Colon (tissue), 2 donors: ENCODE measurements around the gene RALGPS1.

ENCODE experiments used
- FAIRE-seq: peaks from 2 replicates; lab custom pipeline; 2012; peaks lifted over from hg19 to GRCh38; lab: Jason Lieb, UNC
- donor health status: control.
- donor health status: control.

Gene RALGPS1

GRCh38 chr9:127209220-127209619 is 294.6 kb downstream of the RALGPS1 start:
- FAIRE-seq = no peak

DNA sequence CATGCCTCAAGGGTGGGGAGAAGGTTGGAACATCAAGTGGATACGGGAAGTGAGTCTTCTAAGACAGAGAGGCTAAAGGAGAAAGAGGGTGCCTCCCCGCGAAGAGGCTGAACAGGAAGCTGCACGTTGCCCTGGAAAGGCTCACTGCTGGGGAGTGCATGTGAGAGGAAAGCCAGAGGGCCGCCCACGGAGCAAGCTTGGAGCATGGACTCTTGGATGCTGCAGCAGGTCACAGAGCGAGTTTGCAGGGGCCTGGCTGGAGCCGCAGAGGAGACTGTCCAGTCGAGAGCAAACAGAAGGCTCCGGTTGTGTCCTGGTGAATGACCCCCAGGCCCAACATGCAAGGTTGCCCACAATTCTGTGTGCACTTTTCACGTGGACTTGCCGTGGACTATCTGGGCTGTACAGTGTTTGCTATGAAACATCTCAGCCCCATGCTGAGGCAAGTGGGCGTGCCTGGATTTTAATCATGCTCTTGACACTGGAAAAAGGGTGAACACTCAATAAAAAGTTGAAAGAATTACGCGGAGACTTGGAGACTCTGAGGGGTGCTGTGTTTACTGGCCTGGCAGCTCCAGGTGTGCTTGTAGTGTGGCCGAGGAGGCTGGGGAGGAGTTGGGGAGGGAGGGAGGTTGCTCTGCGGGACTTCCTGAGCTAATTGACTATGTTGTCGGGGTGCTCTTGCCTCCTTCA is 295.5 kb downstream of the RALGPS1 start:
- no peak for FAIRE-seq

- FAIRE-seq = no peak
Observed at GRCh38 chr9:127210851-127211730, 296.5 kb downstream of the RALGPS1 start.

DNA sequence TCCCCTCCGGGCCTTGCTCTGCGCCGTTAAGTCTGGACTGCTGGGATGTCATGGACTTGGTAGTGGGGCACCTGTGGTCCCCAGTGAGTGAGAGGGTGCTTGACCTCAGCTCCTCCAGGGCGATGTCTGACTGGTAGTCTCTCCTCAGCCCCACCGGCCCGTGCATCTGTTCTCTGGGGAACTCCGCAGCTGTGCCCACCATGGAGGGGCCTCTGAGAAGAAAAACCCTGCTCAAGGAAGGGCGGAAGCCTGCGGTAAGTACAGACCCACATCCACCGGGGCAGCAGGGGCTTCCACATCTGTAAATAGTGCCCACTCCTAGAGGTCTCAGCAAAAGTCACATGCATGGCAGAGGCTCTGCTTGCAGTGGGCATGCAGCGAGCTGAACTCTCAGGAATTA is 297.4 kb downstream of the RALGPS1 start:
- no peak for FAIRE-seq

DNA sequence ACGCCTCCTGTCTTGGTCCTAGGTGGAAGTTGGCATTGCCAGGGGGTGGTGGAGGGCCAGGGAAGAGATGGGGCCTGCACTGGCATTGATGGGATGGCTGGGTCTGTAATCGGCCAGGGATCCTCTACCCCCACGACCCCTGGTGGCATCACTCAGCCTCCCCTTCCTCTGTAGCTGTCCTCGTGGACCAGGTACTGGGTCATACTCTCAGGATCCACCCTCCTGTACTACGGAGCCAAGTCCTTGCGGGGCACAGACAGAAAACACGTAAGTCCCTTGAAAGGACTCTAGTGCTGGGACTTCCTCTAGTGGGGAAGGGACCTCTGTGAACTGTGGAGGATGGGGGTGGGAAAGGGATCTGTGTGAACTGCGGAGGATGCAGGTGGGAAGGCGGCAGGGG is 297.9 kb downstream of the RALGPS1 start:
- no peak for FAIRE-seq

GRCh38 chr9:127213859-127214258 is 299.3 kb downstream of the RALGPS1 start:
- no peak for FAIRE-seq

- no peak for FAIRE-seq
Observed at GRCh38 chr9:127214421-127215267, 300.1 kb downstream of the RALGPS1 start.

DNA sequence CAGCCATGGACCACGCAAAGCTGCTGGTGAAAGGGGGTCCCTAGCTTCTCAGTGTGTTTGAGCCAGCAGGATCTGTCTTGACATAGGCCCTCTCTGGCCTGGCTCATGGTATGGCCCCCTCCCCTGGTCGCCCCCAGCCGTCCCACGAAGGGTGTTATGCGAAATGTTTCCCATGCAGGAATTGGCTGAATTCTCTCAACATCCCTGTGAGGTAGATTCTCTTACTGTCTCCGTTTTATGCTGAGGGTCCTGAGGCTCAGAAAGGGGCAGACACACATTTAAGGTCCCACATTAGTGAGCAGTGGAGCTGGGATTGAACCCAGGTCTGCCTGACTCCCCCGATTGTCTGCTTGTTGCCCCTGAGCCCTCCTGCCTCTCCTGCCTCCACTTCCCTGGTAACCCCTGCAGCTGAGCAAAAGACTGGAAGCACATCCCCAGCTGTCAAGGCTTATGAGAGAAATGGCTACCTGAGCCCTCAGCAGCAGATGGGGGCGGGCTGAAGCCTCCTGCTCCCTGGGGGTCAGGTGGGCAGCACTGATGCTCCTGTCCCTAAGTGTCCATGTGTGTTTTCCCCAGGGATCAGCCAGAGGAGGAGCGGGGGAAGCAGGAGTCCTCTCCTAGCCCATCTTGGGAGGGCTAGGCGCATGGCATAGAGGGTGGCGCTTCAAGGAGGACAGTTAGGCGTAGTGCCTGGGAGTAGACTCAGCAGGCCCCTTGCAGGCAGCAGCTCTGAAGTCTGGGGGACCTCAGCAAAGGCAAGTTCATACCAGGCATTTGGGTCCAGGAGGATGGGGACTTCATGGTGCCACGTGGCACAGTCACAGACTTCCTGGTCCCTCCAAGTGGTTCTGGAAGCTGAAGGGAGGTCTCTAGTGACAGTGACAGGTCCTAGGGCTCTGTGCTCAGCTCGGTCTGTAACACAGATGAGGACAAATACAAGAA is 301.0 kb downstream of the RALGPS1 start:
- FAIRE-seq = no peak

- no peak for FAIRE-seq
Observed at GRCh38 chr9:127216210-127216887, 301.8 kb downstream of the RALGPS1 start.

GRCh38 chr9:127216888-127217217 is 302.3 kb downstream of the RALGPS1 start:
- FAIRE-seq = no peak

DNA sequence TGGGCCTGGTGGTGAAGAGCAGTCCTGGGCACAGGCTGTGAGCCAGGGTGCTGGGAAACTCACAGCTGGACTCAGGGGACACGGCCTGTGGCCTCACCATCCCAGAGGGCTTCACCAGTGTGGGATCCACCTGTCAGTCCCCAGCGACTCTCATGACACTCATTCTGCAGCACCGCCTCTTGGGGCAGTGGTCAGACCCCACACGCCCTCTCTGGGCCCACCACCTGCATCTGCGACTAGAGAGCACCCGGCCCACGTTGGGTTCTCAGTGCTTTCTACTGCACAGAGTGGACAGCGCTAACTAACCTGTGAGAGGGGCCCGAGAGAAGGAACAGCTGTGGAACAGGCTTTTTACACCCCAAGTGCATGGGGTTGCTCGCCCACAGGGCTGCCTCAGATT is 304.2 kb downstream of the RALGPS1 start:
- no peak for FAIRE-seq

- FAIRE-seq = no peak
Observed at GRCh38 chr9:127219520-127219919, 304.9 kb downstream of the RALGPS1 start.

DNA sequence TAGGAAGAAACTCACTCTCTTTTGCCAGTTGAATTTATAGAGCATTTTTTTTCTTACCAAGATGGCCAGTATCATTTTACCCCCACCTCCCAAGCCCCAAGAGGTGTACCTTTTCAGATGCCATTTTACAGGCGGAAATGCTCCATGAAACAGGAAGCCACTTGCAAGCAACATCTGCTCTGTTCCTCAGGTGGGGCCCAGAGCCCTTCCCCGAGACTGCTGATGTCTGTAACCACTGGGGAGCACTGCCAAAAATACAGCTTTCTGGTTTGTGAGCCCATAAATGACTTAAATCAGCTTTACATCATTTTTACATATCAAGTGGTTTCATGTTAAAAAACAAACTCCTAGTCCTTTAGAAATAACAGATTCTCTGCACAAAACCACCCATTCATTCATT is 307.1 kb downstream of the RALGPS1 start:
- FAIRE-seq = no peak

DNA sequence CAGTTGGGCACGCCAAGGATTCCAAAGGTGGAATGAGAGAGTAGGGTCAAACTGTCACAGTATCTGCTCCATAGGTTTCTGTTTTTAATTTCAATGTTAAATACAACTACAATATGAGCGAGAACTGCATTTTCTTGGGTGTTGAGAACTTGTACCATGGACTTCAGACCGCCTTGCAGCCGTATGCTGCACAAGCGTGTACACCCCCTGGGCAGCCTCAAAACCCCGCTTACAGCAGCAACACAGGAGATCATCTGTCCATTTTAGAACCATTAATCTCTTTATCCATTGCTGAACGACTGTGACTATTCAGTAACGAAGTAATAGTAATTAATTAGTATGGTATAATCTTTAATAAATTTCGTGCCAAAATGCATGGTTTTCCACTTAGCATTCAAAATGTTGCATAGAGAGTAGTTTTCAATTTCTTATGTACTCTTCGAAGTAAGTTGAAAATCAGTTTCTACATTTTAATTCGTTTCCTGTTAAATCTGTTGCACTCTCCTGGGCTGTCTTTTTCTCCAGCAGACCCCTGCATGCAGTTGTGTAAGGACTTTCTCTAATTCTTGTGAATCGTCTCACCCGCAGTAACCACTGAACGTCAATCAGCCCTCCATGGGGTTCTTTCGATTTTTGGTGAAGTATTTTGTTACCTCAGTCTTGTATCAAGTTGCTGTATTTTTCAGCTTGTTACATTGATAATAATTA is 308.0 kb downstream of the RALGPS1 start:
- FAIRE-seq = no peak

DNA sequence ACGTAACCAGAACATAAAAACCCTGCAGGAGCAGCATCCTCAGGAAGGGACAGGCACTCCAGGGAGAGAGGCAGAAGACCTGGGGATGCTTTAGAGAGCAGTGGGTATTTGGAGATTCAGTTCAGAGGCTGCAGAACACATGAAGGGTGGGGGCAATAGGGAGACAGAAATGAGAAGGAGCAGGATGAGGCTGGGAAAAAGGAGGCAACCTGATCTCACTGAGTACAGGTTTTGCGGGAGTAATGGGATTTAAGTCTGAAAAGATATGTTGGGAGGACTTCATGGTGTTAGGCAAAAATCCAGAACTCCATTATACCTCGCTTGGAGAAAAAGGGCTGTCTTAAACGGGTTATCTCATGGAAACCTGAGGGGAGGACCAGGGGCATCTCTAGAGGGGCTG is 308.7 kb downstream of the RALGPS1 start:
- no peak for FAIRE-seq

GRCh38 chr9:127223810-127224177 is 309.2 kb downstream of the RALGPS1 start:
- FAIRE-seq = no peak

GRCh38 chr9:127224178-127224882 is 309.7 kb downstream of the RALGPS1 start:
- FAIRE-seq = no peak

DNA sequence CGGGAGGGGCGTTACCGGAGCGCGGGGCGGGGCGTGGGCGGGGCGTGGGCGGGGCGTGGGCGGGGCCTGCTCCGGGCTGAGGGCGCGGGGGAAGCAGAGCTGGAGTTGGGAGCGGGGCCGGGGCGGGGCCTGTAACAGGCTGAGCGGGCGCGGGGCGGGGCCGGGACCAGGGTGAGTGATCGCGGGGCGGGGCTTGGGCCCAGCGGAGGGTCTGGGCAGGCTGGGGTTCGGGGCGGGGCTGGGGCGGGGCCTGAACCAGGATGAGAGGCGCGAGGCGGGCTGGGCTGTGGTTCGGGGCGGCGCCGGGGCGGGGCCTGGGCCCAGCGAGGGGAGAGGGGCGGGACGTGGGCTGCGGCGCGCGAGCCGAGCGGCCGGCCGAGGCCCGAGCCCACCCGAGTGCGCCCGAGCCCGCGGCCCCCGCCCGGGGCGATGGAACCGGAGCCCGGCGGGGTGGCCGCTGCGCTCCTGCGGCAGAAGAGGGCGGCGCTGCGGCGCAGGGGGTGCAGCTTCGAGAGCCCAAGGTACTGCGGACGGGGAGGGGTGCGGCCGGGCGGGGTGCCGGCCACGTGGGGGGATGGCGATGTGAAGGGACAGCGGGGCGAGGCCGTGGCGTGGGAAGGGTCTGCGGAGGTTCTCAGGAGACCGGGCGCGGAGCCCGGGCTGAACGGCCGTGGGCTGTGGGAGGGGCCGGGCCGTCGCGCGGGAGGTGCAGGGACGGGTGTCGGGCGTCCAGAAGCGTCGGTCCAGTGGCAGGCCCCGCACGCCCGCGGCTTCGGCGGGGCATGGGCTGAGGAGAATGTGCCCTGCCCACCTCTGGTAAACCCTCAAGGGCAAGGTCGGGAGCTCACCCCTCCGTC is 310.5 kb downstream of the RALGPS1 start:
- no peak for FAIRE-seq
